Omental fat pad (tissue), 4 donors: ENCODE results near the gene COA1. TPM values are rescaled to one million over a fixed set of nuclear protein-coding genes. Genes with fewer than 3 reads are reported as not detected.

Experiments used
- ATAC-seq: fragments of 150-250 bp; one replicate; pipeline ENCODE4 v1.9.1; 2016; ENCODE audit warnings: mild to moderate bottlenecking, moderate library complexity; ENCODE audit not compliant: low FRiP score
- DNase-seq: peaks from one replicate; pipeline ENCODE4 v3.0.0-alpha.2; 2019; ENCODE audit warnings: low spot score
- CTCF ChIP-seq, 3 donors: fragments of 450-650 bp; IDR thresholded peaks; one replicate each; pipeline ENCODE4 v1.5.1; 2016 to 2017; ENCODE audit warnings: antibody characterized with exemption in 3 of 3, mild to moderate bottlenecking in 3 of 3, moderate library complexity in 2 of 3
- total RNA-seq, 4 donors: library from RNA; depleted of rRNA; stranded (reverse); fragments of >200 nt; gene quantifications; one replicate each; pipeline ENCODE4 v1.1.0, GENCODE V29; 2016

COA1 gene
- total RNA-seq, 4 donors from 2014 or later, result 34.5 to 57.4 (median 44.3) TPM

DNA sequence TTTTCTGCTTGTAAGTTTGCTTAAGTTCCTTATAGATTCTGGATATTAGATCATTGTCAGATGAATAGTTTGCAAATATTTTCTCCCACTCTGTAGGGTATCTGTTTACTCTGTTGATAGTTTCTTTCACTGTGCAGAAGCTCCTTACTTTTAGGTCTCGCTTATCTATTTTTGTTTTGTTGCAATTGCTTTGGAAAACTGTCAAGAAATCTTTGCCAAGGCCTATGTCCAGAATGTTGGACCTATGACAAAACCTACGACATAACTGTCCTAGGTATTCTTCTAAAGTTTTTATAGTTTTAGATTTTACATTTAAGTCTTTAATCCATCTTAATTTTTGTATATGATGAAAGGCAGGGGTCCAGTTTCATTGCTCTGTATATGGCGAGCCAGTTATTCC lies 27.4 kb downstream of the COA1 start:
- no peak for TF ChIP-seq CTCF (IDR thresholded peaks at IDR 0.05)
- DNase-seq (no peak), ATAC-seq (no peak)

DNA sequence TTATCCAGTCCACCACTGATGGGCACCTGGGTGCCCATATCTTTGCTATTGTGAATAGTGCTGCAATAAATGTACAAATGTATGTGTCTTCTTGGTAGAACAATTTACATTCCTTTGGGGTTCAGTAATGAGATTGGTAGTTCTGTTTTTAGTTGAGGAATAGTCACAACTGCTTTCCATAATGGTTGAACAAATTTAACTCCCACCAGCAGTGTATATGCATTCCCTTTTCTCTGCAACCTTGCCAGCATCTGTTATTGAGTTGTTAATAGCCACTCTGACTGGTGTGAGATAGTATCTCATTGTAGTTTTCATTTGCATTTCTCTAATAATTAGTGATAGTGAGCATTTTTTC lies 27.8 kb downstream of the COA1 start:
- ATAC-seq, result no peak
- DNase-seq, result no peak
- TF ChIP-seq CTCF (IDR thresholded peaks at IDR 0.05), result no peak

DNA sequence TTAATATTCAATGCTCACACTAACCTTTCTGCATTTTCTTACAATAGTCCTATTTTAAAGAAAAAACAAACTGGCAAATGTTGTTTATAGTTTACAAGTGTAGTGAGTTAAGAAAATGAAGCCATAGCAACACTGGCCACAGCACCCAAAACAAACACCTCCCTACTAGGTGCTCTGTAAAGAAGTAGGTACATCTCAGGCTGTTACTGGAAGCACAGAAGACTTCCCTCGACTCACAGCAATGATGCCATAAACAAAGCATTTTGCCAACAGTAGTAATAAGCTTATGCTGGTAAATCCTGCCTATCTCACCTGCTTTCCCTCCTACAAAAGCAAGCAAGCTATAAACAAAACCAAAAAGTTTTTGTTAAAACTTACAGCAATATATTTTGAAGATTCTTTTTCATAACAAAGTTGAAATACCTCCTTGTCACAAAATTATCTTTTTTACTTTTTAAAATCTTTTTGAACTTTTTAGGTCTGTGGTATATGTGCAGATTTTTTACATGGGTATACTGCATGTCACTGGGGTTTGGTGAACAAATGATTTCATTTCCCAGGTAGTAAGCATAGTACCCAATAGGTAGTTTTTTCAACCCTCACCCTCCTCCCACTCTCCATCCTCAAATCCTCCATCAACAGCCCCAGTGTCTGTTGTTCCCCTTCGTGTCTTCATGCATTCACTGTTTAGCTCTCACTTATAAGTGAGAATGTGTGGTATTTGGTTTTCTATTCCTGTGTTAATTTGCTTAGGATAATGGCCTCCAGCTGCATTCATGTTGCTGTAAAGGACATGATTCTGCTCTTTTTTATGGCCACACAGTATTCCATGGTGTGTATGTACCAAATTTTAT lies 28.4 kb downstream of the COA1 start:
- ATAC-seq, result no peak
- DNase-seq, result no peak
- no peak for TF ChIP-seq CTCF (IDR thresholded peaks at IDR 0.05)

- DNase-seq (no peak), ATAC-seq (peak; percentile 71)
- no peak for TF ChIP-seq CTCF (IDR thresholded peaks at IDR 0.05)
Measured at GRCh38 chr7:43700059-43700501, 29.2 kb downstream of the COA1 start.

- DNase-seq (no peak), ATAC-seq (no peak)
- TF ChIP-seq CTCF (IDR thresholded peaks at IDR 0.05), result no peak
Measured at GRCh38 chr7:43698460-43699255, 30.7 kb downstream of the COA1 start.

- TF ChIP-seq CTCF (IDR thresholded peaks at IDR 0.05), result no peak
- ATAC-seq (no peak), DNase-seq (no peak)
Measured at GRCh38 chr7:43697690-43698089, 31.6 kb downstream of the COA1 start.
